ENCODE measurements around the gene PPME1.
A peak's percentile ranks its signal among the peaks of the same experiment; 100 is the strongest.

The PPME1 gene

GRCh38 chr11:74185285-74185684 lies 14.2 kb downstream of the PPME1 start:
- H3K27ac ChIP-seq, result peak overlapping the region; percentile 57
- TF ChIP-seq CTCF (conservative IDR thresholded peaks at IDR 0.05; ENCODE audit: low read depth, low read length), result no peak
- H3K79me2 ChIP-seq (ENCODE audit: insufficient read depth, low read depth), result no peaks in the 10 kb centered on the region
- no peaks in the 10 kb centered on the region for H3K36me3 ChIP-seq (ENCODE audit: insufficient read depth)
- H4K20me1 ChIP-seq (ENCODE audit: insufficient read depth), result peaks cover 4% of the 10 kb centered on the region; the same call in 1 of the 2 replicates
- peak overlapping the region; percentile 73 for H3K4me2 ChIP-seq
- peak overlapping the region; percentile 13; the same call in 1 of the 2 replicates for H3K9ac ChIP-seq
- no peak overlapping the region for H2AFZ ChIP-seq (ENCODE audit: low read depth)
- H3K4me3 ChIP-seq (IDR thresholded peaks at IDR 0.05; ENCODE audit: insufficient read depth, low read depth, low read length), result no peak overlapping the region
- H3K4me1 ChIP-seq (ENCODE audit: low read depth, poor library complexity, severe bottlenecking), result peaks cover 63% of the 10 kb centered on the region
- H3K27me3 ChIP-seq (ENCODE audit: insufficient read depth, low read depth), result no peaks in the 10 kb centered on the region

- H3K4me1 ChIP-seq (ENCODE audit: low read depth, poor library complexity, severe bottlenecking), result peaks cover 67% of the 10 kb centered on the region
- H2AFZ ChIP-seq (ENCODE audit: low read depth), result no peak overlapping the region
- H3K79me2 ChIP-seq (ENCODE audit: insufficient read depth, low read depth), result no peaks in the 10 kb centered on the region
- H4K20me1 ChIP-seq (ENCODE audit: insufficient read depth), result peaks cover 4% of the 10 kb centered on the region; the same call in 1 of the 2 replicates
- H3K27me3 ChIP-seq (ENCODE audit: insufficient read depth, low read depth), result no peaks in the 10 kb centered on the region
- no peak for TF ChIP-seq CTCF (conservative IDR thresholded peaks at IDR 0.05; ENCODE audit: low read depth, low read length)
- peak overlapping the region; percentile 73 for H3K4me2 ChIP-seq
- H3K4me3 ChIP-seq (IDR thresholded peaks at IDR 0.05; ENCODE audit: insufficient read depth, low read depth, low read length), result no peak overlapping the region
- no peaks in the 10 kb centered on the region for H3K36me3 ChIP-seq (ENCODE audit: insufficient read depth)
- peak overlapping the region; percentile 13; the same call in 1 of the 2 replicates for H3K9ac ChIP-seq
- H3K27ac ChIP-seq, result peak overlapping the region; percentile 57
Measured at GRCh38 chr11:74185695-74186094, 14.6 kb downstream of the PPME1 start.

GRCh38 chr11:74195828-74196227 lies 24.7 kb downstream of the PPME1 start:
- Histone ChIP-seq H4K20me1 (ENCODE audit: insufficient read depth) (no peaks in the 10 kb centered on the region), H2AFZ (ENCODE audit: low read depth) (no peak overlapping the region), H3K27ac (no peak overlapping the region), H3K36me3 (ENCODE audit: insufficient read depth) (no peaks in the 10 kb centered on the region), H3K79me2 (ENCODE audit: insufficient read depth, low read depth) (0 out of 2 replicates have a peak, but pooled peaks cover 4% of the 10 kb centered on the region), H3K27me3 (ENCODE audit: insufficient read depth, low read depth) (no peaks in the 10 kb centered on the region), H3K9ac (no peak overlapping the region), H3K4me2 (no peak overlapping the region), H3K4me3 (IDR thresholded peaks at IDR 0.05; ENCODE audit: insufficient read depth, low read depth, low read length) (no peak overlapping the region), H3K4me1 (ENCODE audit: low read depth, poor library complexity, severe bottlenecking) (peaks cover 2% of the 10 kb centered on the region)
- TF ChIP-seq CTCF (conservative IDR thresholded peaks at IDR 0.05; ENCODE audit: low read depth, low read length), result no peak

GRCh38 chr11:74196781-74197486 lies 25.8 kb downstream of the PPME1 start:
- H4K20me1 ChIP-seq (ENCODE audit: insufficient read depth), result no peaks in the 10 kb centered on the region
- no peak overlapping the region for H3K9ac ChIP-seq
- H2AFZ ChIP-seq (ENCODE audit: low read depth), result no peak overlapping the region
- no peaks in the 10 kb centered on the region for H3K4me1 ChIP-seq (ENCODE audit: low read depth, poor library complexity, severe bottlenecking)
- no peaks in the 10 kb centered on the region for H3K36me3 ChIP-seq (ENCODE audit: insufficient read depth)
- TF ChIP-seq CTCF (conservative IDR thresholded peaks at IDR 0.05; ENCODE audit: low read depth, low read length), result no peak
- H3K4me2 ChIP-seq, result no peak overlapping the region
- H3K79me2 ChIP-seq (ENCODE audit: insufficient read depth, low read depth), result 0 out of 2 replicates have a peak, but pooled peaks cover 4% of the 10 kb centered on the region
- no peaks in the 10 kb centered on the region for H3K27me3 ChIP-seq (ENCODE audit: insufficient read depth, low read depth)
- H3K4me3 ChIP-seq (IDR thresholded peaks at IDR 0.05; ENCODE audit: insufficient read depth, low read depth, low read length), result no peak overlapping the region
- no peak overlapping the region for H3K27ac ChIP-seq
